ENCODE results near the gene TSSC4. TPM values are rescaled to one million over a fixed set of nuclear protein-coding genes. Genes with fewer than 3 reads are reported as not detected.

TSSC4 gene
- total and polyA plus RNA-seq, 5 donors from 2014 or later: 59.6 to 97.4 (median 69.8) TPM

DNA sequence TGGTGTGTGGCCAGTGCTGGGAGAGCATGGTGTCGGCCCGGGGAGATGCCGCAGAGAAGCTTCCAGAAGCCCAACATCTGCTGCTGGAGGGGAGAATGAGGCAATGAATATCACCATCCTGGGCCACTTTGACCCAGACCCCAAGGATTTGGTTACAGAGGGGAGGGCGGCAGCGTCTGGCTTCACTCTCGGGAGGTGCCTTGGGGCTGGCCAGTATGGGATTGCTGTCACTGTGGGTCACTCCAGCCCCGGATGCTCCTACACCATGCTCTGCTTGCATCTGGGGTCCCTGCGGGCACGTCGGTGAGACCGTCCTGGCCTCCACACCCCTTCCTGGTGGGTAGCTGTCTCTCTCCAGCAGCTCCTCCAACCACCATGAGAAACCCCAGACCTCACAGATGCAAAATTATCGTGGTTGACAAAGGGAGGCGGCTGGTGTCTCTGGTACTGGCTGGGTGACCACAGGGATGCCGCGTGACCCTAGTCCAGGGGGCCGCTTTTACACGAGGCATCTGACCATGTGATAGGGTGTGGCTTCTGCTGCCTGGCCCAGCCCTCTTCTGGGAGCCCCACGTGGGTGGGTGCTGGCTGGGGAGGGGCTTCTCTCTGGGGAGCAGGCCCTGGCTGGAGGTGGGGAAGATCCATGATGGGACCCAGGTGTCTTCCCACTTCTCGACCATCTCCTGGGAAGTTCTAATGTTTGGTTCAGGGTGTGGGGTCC is 49.9 kb downstream of the TSSC4 start:
- H3K9me3 ChIP-seq (ENCODE audit: control insufficient read depth in 2 of 2, low read length in 2 of 2): no peaks in the 10 kb centered on the region
- H3K4me1 ChIP-seq (ENCODE audit: control insufficient read depth, insufficient read depth, low read length, poor library complexity, severe bottlenecking): peaks cover 30% of the 10 kb centered on the region
- Mint-ChIP-seq H3K27ac (no peak overlapping the region), H3K27me3 (no peaks in the 10 kb centered on the region), H3K4me1 (peaks cover 0 to 30% (median 13%) of the 10 kb centered on the region in 4 donors), H3K36me3 (peaks cover 10% of the 10 kb centered on the region), H3K9me3 (no peaks in the 10 kb centered on the region), H3K4me3 (no peak overlapping the region)
- H3K36me3 ChIP-seq (ENCODE audit: control insufficient read depth, insufficient read depth, low read length): no peaks in the 10 kb centered on the region
- DNase-seq: no peak
- H3K27ac ChIP-seq (ENCODE audit: insufficient read depth, low read length, poor library complexity, severe bottlenecking): no peak overlapping the region
- H3K27me3 ChIP-seq (ENCODE audit: control insufficient read depth, insufficient read depth, low read length): no peaks in the 10 kb centered on the region
- no peak for ATAC-seq (ENCODE audit: low read depth in 2 of 2)
- no peak overlapping the region for H3K4me3 ChIP-seq (ENCODE audit: low read depth, low read length)

DNA sequence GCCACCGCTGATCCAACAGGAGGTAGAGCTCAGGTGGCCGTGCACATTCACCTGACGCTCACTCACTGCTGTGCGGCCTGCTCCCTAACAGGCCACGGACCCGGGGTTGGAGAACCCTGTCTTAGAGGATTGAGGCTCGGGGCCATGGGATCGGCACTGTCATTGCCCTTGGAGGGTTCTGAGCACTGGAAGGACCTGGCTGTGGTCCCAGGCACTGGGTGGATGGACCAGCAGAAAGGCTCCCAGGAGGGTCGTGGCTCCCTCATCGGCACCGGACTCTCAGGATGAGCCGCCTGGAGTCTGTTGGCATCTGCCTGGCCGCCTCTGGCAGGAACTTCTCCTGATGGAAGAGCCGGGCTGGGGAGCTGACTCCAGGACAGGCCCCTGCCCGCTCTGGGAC is 50.8 kb downstream of the TSSC4 start:
- H3K9me3 Mint-ChIP-seq: no peaks in the 10 kb centered on the region
- no peak overlapping the region for H3K4me3 ChIP-seq (ENCODE audit: low read depth, low read length)

DNA sequence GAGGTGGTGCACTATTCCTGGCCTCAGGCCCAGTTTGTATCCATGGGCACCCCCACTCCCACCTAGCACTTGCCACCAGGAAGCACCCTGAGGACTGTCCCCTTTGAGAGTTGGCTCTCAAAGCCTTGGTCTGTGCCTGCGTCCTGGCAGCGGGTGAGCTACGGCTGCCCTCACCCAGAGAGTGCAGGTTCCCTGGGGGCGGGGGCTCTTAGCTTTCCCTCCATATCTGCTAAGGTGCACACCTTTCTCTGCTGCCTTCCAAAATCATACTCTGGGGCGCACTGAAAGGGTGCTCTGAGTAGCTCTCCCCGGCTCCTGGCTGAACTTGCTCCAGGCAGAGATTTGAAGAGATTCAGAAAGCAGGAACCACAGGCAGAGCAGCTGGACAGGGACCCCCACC is 51.4 kb downstream of the TSSC4 start:
- no peak overlapping the region for H3K4me3 ChIP-seq (ENCODE audit: low read depth, low read length)
- H3K9me3 ChIP-seq (ENCODE audit: control insufficient read depth in 2 of 2, low read length in 2 of 2): no peaks in the 10 kb centered on the region
- peaks cover 17% of the 10 kb centered on the region for H3K4me1 ChIP-seq (ENCODE audit: control insufficient read depth, insufficient read depth, low read length, poor library complexity, severe bottlenecking)
- H3K27ac ChIP-seq (ENCODE audit: insufficient read depth, low read length, poor library complexity, severe bottlenecking): no peak overlapping the region
- ATAC-seq (ENCODE audit: low read depth in 2 of 2) (no peak), DNase-seq (no peak)
- peaks cover 3% of the 10 kb centered on the region for H3K27me3 Mint-ChIP-seq
- peaks cover 11% of the 10 kb centered on the region for H3K36me3 Mint-ChIP-seq
- H3K4me1 Mint-ChIP-seq: peaks cover 0 to 20% (median 11%) of the 10 kb centered on the region in 4 donors
- H3K9me3 Mint-ChIP-seq: no peaks in the 10 kb centered on the region
- no peaks in the 10 kb centered on the region for H3K36me3 ChIP-seq (ENCODE audit: control insufficient read depth, insufficient read depth, low read length)
- no peak overlapping the region for H3K4me3 Mint-ChIP-seq
- H3K27ac Mint-ChIP-seq: no peak overlapping the region
- H3K27me3 ChIP-seq (ENCODE audit: control insufficient read depth, insufficient read depth, low read length): no peaks in the 10 kb centered on the region

More for the DNA sequence above, 50.8 kb downstream of the TSSC4 start:
- no peak overlapping the region for H3K27ac Mint-ChIP-seq
- H3K4me3 Mint-ChIP-seq: no peak overlapping the region
- no peaks in the 10 kb centered on the region for H3K36me3 ChIP-seq (ENCODE audit: control insufficient read depth, insufficient read depth, low read length)
- peaks cover 11% of the 10 kb centered on the region for H3K36me3 Mint-ChIP-seq
- H3K4me1 Mint-ChIP-seq: peaks cover 0 to 24% (median 13%) of the 10 kb centered on the region in 4 donors
- no peaks in the 10 kb centered on the region for H3K9me3 ChIP-seq (ENCODE audit: control insufficient read depth in 2 of 2, low read length in 2 of 2)
- ATAC-seq (ENCODE audit: low read depth in 2 of 2) (no peak), DNase-seq (no peak)
- H3K27ac ChIP-seq (ENCODE audit: insufficient read depth, low read length, poor library complexity, severe bottlenecking): no peak overlapping the region
- H3K27me3 ChIP-seq (ENCODE audit: control insufficient read depth, insufficient read depth, low read length): no peaks in the 10 kb centered on the region
- H3K4me1 ChIP-seq (ENCODE audit: control insufficient read depth, insufficient read depth, low read length, poor library complexity, severe bottlenecking): peaks cover 23% of the 10 kb centered on the region
- no peaks in the 10 kb centered on the region for H3K27me3 Mint-ChIP-seq

DNA sequence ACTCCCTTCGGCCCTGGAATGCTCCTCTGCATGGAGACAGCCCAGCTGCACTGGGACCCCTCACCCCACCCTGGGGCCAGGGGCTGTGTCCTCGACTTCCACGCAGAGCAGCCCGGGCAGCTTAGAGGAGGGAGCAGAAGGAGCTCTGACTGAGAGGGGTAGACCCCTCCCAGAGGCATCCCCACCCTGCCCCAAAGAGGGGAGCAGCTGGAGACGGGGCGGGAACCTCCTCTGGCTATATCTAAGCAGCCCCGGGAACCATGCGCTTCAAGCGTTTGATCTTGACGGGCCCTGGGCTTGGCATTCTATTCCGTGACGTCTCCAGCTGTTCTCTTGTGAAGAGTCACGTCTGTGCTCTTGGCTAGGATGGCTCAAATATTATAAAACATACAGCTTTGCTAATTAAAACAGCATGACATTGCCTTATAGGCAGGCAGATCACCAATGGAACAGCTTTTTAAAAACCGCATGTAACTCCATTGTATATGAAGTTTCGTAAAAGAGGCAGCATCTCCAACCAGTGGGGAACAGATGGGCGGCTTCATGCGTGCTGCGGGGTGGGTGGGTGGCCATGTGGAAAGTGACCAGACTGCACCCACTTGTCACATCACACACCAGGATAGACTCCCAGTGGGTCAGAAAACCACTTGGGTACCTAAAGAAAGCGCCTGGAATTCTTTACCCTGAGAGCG is 51.9 kb downstream of the TSSC4 start:
- H3K4me1 Mint-ChIP-seq: peaks cover 0 to 15% (median 6%) of the 10 kb centered on the region in 4 donors
- DNase-seq: no peak
- no peak for ATAC-seq (ENCODE audit: low read depth in 2 of 2)
- no peaks in the 10 kb centered on the region for H3K36me3 ChIP-seq (ENCODE audit: control insufficient read depth, insufficient read depth, low read length)
- H3K27ac ChIP-seq (ENCODE audit: insufficient read depth, low read length, poor library complexity, severe bottlenecking): no peak overlapping the region
- H3K9me3 Mint-ChIP-seq: no peaks in the 10 kb centered on the region
- H3K27ac Mint-ChIP-seq: no peak overlapping the region
- H3K27me3 Mint-ChIP-seq: peaks cover 6% of the 10 kb centered on the region
- no peak overlapping the region for H3K4me3 Mint-ChIP-seq
- peaks cover 11% of the 10 kb centered on the region for H3K36me3 Mint-ChIP-seq
- H3K4me1 ChIP-seq (ENCODE audit: control insufficient read depth, insufficient read depth, low read length, poor library complexity, severe bottlenecking): peaks cover 11% of the 10 kb centered on the region
- no peaks in the 10 kb centered on the region for H3K9me3 ChIP-seq (ENCODE audit: control insufficient read depth in 2 of 2, low read length in 2 of 2)
- no peak overlapping the region for H3K4me3 ChIP-seq (ENCODE audit: low read depth, low read length)
- H3K27me3 ChIP-seq (ENCODE audit: control insufficient read depth, insufficient read depth, low read length): no peaks in the 10 kb centered on the region

DNA sequence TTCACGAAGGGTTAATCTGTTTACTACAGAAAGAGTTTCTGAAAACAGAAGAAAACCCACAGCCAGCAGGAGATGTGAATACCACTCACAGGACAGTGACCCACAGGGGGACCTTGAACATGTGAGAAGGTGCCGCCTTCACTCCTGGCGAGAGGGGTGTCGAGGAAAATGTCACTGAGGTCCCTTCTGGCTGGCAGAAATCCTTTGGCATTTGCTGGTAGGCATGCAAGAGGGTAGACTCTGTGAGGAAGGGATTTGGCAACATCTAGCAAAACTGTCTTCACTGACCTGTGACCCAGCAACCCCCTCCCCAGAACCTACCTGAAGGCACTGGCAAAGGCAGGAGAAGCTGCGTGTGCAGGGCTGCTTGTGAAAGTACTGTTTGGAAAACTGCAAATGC is 52.9 kb downstream of the TSSC4 start:
- no peak overlapping the region for H3K27ac Mint-ChIP-seq
- H3K27me3 ChIP-seq (ENCODE audit: control insufficient read depth, insufficient read depth, low read length): no peaks in the 10 kb centered on the region
- no peak overlapping the region for H3K27ac ChIP-seq (ENCODE audit: insufficient read depth, low read length, poor library complexity, severe bottlenecking)
- H3K4me3 Mint-ChIP-seq: no peak overlapping the region
- no peak overlapping the region for H3K4me3 ChIP-seq (ENCODE audit: low read depth, low read length)
- H3K27me3 Mint-ChIP-seq: peaks cover 6% of the 10 kb centered on the region
- no peaks in the 10 kb centered on the region for H3K9me3 ChIP-seq (ENCODE audit: control insufficient read depth in 2 of 2, low read length in 2 of 2)
- ATAC-seq (ENCODE audit: low read depth in 2 of 2) (no peak), DNase-seq (no peak)
- peaks cover 0 to 12% (median 3%) of the 10 kb centered on the region in 4 donors for H3K4me1 Mint-ChIP-seq
- H3K9me3 Mint-ChIP-seq: no peaks in the 10 kb centered on the region
- H3K36me3 Mint-ChIP-seq: peaks cover 11% of the 10 kb centered on the region
- H3K36me3 ChIP-seq (ENCODE audit: control insufficient read depth, insufficient read depth, low read length): no peaks in the 10 kb centered on the region
- peaks cover 2% of the 10 kb centered on the region for H3K4me1 ChIP-seq (ENCODE audit: control insufficient read depth, insufficient read depth, low read length, poor library complexity, severe bottlenecking)

Other genes starting within 250 kb of the TSSC4 start
- gene INS, start 239.5 kb upstream of the TSSC4 start, total RNA-seq: not detected
- gene INS, start 239.5 kb upstream of the TSSC4 start, polyA plus RNA-seq: not detected
- not detected for gene TH, start 228.9 kb upstream of the TSSC4 start, total RNA-seq
- not detected for gene TH, start 228.9 kb upstream of the TSSC4 start, polyA plus RNA-seq
- 0.20 TPM for gene ASCL2, start 130.2 kb upstream of the TSSC4 start, total RNA-seq
- under 1 TPM; 0.13 to 0.47 (median 0.30) TPM for gene ASCL2, start 130.2 kb upstream of the TSSC4 start, polyA plus RNA-seq
- 41.8 TPM for gene C11orf21, start 98.8 kb upstream of the TSSC4 start, total RNA-seq
- 10 to 100 TPM; 11.9 to 16.8 (median 15.1) TPM for gene C11orf21, start 98.8 kb upstream of the TSSC4 start, polyA plus RNA-seq
- 60.0 TPM for gene TSPAN32, start 98.7 kb upstream of the TSSC4 start, total RNA-seq
- gene TSPAN32, start 98.7 kb upstream of the TSSC4 start, polyA plus RNA-seq: 10 to 100 TPM; 13.8 to 60.7 (median 31.0) TPM
- 156 TPM for gene CD81, start 23.4 kb upstream of the TSSC4 start, total RNA-seq
- gene CD81, start 23.4 kb upstream of the TSSC4 start, polyA plus RNA-seq: 10 to 100 TPM; 13.2 to 35.4 (median 16.2) TPM
- 0.17 TPM for gene TRPM5, start 43.8 kb downstream of the TSSC4 start, total RNA-seq
- gene TRPM5, start 43.8 kb downstream of the TSSC4 start, polyA plus RNA-seq: not detected
- gene KCNQ1, start 44.3 kb downstream of the TSSC4 start, total RNA-seq: 13.4 TPM
- 1 to 10 TPM; 5.5 to 7.9 (median 6.4) TPM for gene KCNQ1, start 44.3 kb downstream of the TSSC4 start, polyA plus RNA-seq

All from CD4-positive, CD25-positive, alpha-beta regulatory T cell (primary cell).